ENCODE data around the gene LY6G6F.
A peak's percentile ranks its signal among the peaks of the same experiment; 100 is the strongest.

Gene LY6G6F

GRCh38 chr6:31664790-31665500, 41.7 kb upstream of the LY6G6F start, which contains the start of gene GPANK1:
GPANK1 (minus strand) TSS chr6:31664997; CDS start chr6:31664478, 519 bp downstream.
- no peak for TF ChIP-seq GATA1 (IDR thresholded peaks at IDR 0.05; ENCODE audit: low read depth, low read length)
- peak; percentile 85 for TF ChIP-seq POLR2A (IDR thresholded peaks at IDR 0.05; ENCODE audit: low read length)
- peak; percentile 94 to 96 for DNase-seq

- TF ChIP-seq GATA1 (IDR thresholded peaks at IDR 0.05; ENCODE audit: low read depth, low read length) (no peak), POLR2A (IDR thresholded peaks at IDR 0.05; ENCODE audit: low read length) (peak; percentile 91)
- DNase-seq = peak; percentile 98
These were observed 40.9 kb upstream of the LY6G6F start, which contains the start of gene CSNK2B for GRCh38 chr6:31665501-31666336. CSNK2B (plus strand) TSS chr6:31666080; CDS start chr6:31666832, 752 bp downstream.

GRCh38 chr6:31666337-31666965, 40.2 kb upstream of the LY6G6F start:
- peak; percentile 58 to 63 for DNase-seq
- TF ChIP-seq GATA1 (IDR thresholded peaks at IDR 0.05; ENCODE audit: low read depth, low read length) = no peak
- TF ChIP-seq POLR2A (IDR thresholded peaks at IDR 0.05; ENCODE audit: low read length) = no peak

GRCh38 chr6:31669676-31670075, 37.0 kb upstream of the LY6G6F start, which contains the start of gene LY6G5B:
LY6G5B (plus strand) TSS chr6:31669976; CDS start chr6:31670951, 975 bp downstream.
- no peak for DNase-seq
- TF ChIP-seq GATA1 (IDR thresholded peaks at IDR 0.05; ENCODE audit: low read depth, low read length) = no peak
- no peak for TF ChIP-seq POLR2A (IDR thresholded peaks at IDR 0.05; ENCODE audit: low read length)

GRCh38 chr6:31676322-31676903, 30.3 kb upstream of the LY6G6F start:
- TF ChIP-seq POLR2A (IDR thresholded peaks at IDR 0.05; ENCODE audit: low read length) = no peak
- TF ChIP-seq GATA1 (IDR thresholded peaks at IDR 0.05; ENCODE audit: low read depth, low read length) = no peak
- DNase-seq = no peak

GRCh38 chr6:31676904-31677303, 29.8 kb upstream of the LY6G6F start:
- TF ChIP-seq POLR2A (IDR thresholded peaks at IDR 0.05; ENCODE audit: low read length) (no peak), GATA1 (IDR thresholded peaks at IDR 0.05; ENCODE audit: low read depth, low read length) (no peak)
- no peak for DNase-seq

- DNase-seq = no peak
- TF ChIP-seq GATA1 (IDR thresholded peaks at IDR 0.05; ENCODE audit: low read depth, low read length) (no peak), POLR2A (IDR thresholded peaks at IDR 0.05; ENCODE audit: low read length) (no peak)
These were observed 28.7 kb upstream of the LY6G6F start for GRCh38 chr6:31677955-31678354.

GRCh38 chr6:31680226-31681134, 26.2 kb upstream of the LY6G6F start, which contains the start of gene LY6G5C:
LY6G5C (minus strand) TSS chr6:31681067; CDS start chr6:31680373, 694 bp downstream.
- peak; percentile 81 to 89 for DNase-seq
- TF ChIP-seq GATA1 (IDR thresholded peaks at IDR 0.05; ENCODE audit: low read depth, low read length) = no peak
- no peak for TF ChIP-seq POLR2A (IDR thresholded peaks at IDR 0.05; ENCODE audit: low read length)

GRCh38 chr6:31681135-31681671, 25.5 kb upstream of the LY6G6F start:
- peak; percentile 32 to 49 for DNase-seq
- TF ChIP-seq POLR2A (IDR thresholded peaks at IDR 0.05; ENCODE audit: low read length) (peak; percentile 15), GATA1 (IDR thresholded peaks at IDR 0.05; ENCODE audit: low read depth, low read length) (no peak)

- TF ChIP-seq POLR2A (IDR thresholded peaks at IDR 0.05; ENCODE audit: low read length) (no peak), GATA1 (IDR thresholded peaks at IDR 0.05; ENCODE audit: low read depth, low read length) (no peak)
- no peak for DNase-seq
These were observed 23.1 kb upstream of the LY6G6F start for GRCh38 chr6:31683591-31683990.

GRCh38 chr6:31686483-31686882, 20.2 kb upstream of the LY6G6F start:
- peak; percentile 72 to 78 for DNase-seq
- TF ChIP-seq GATA1 (IDR thresholded peaks at IDR 0.05; ENCODE audit: low read depth, low read length) (no peak), POLR2A (IDR thresholded peaks at IDR 0.05; ENCODE audit: low read length) (no peak)

GRCh38 chr6:31687321-31687720, 19.3 kb upstream of the LY6G6F start:
- DNase-seq = no peak
- TF ChIP-seq POLR2A (IDR thresholded peaks at IDR 0.05; ENCODE audit: low read length) (no peak), GATA1 (IDR thresholded peaks at IDR 0.05; ENCODE audit: low read depth, low read length) (no peak)
